Breast epithelium (tissue), 3 donors: Measurements from ENCODE around the gene FPGT.

Source experiments
- CTCF ChIP-seq, 3 donors: fragments of 450-650 bp; IDR thresholded peaks; one replicate each; pipeline ENCODE4 v1.5.1; 2016 to 2017; ENCODE audit warnings: antibody characterized with exemption in 3 of 3, mild to moderate bottlenecking in 3 of 3, moderate library complexity in 3 of 3
- POLR2A ChIP-seq: fragments of 450-650 bp; IDR thresholded peaks from one replicate; pipeline ENCODE4 v1.6.1; 2016; ENCODE audit warnings: antibody characterized with exemption, mild to moderate bottlenecking, moderate library complexity
- POLR2AphosphoS5 ChIP-seq, 3 donors: sonication (generic); formaldehyde crosslinking; IDR thresholded peaks; one replicate each; pipeline ENCODE4 v1.6.1; 2017; ENCODE audit warnings: antibody characterized with exemption in 3 of 3

- TF ChIP-seq CTCF (IDR thresholded peaks at IDR 0.05) (no peak), POLR2A (no peak), POLR2AphosphoS5 (IDR thresholded peaks at IDR 0.05) (no peak)
Measured at GRCh38 chr1:74197255-74197654, 787 bp upstream of the FPGT start.
